ENCODE measurements around the gene LIPF.

Gene LIPF, protein sequence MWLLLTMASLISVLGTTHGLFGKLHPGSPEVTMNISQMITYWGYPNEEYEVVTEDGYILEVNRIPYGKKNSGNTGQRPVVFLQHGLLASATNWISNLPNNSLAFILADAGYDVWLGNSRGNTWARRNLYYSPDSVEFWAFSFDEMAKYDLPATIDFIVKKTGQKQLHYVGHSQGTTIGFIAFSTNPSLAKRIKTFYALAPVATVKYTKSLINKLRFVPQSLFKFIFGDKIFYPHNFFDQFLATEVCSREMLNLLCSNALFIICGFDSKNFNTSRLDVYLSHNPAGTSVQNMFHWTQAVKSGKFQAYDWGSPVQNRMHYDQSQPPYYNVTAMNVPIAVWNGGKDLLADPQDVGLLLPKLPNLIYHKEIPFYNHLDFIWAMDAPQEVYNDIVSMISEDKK

DNA sequence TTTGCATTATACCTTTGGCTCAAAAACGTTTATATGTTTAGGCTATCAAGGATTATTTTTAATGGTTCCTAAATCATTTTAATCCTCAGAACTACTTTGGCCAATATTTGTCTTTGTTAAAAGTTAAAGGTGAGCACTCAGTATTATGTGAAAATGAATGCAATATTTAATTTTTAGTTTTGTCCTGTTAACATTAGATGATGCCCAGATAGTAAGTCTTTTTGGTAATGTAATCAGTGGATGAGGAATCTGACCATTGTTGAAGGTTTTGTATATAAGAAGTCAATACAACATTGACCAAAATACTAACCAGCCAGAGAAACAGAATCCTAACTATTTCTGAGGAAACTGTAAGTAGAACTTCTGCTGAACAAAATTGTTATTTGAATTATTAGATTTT is at the start of gene LIPF:
LIPF (plus strand) TSS at position 301 of the 400 bp plus-strand sequence. CDS start 2,856 bp downstream, outside the sequence.
- TF ChIP-seq, protein P1, sequence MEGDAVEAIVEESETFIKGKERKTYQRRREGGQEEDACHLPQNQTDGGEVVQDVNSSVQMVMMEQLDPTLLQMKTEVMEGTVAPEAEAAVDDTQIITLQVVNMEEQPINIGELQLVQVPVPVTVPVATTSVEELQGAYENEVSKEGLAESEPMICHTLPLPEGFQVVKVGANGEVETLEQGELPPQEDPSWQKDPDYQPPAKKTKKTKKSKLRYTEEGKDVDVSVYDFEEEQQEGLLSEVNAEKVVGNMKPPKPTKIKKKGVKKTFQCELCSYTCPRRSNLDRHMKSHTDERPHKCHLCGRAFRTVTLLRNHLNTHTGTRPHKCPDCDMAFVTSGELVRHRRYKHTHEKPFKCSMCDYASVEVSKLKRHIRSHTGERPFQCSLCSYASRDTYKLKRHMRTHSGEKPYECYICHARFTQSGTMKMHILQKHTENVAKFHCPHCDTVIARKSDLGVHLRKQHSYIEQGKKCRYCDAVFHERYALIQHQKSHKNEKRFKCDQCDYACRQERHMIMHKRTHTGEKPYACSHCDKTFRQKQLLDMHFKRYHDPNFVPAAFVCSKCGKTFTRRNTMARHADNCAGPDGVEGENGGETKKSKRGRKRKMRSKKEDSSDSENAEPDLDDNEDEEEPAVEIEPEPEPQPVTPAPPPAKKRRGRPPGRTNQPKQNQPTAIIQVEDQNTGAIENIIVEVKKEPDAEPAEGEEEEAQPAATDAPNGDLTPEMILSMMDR (IDR thresholded peaks at IDR 0.05; ENCODE audit: low read depth, low read length): no peak
- no peak for DNase-seq (ENCODE audit: extremely low read depth, low read depth)

DNA sequence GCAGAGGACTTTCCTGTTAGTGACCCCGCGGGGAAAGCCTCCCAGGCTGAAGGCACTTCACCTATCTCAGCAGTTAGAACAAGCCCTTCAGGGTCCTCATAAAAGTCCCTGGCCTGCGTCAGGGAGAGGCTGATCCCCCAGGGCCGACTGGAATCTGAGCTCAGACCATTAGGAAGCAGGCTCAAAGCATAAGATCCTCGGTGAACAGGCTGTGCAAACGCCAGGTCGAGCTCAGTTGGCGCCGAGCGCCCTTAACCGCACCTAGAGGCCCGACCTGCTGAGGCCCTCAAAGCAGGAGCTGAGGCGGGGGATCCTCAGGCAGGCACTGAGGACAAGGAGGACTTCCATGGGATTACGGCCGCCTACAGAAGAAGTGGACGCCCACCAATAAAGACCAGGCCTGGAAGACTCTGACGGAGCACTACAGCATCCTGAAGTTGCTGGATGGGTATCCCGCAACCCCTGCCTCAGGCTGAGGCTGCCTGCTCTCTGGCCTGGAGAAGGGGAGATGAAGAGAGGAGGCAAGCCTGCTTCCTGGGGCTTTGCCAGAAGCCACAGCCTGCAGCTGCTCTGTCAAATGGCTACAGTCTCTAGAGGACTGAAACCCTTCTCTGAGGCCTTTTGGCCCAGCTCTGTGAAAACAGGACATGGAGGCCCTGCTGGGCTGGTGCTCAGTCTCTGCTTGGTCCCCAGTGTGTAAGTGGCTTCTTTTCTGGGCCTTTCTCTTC is 47.8 kb upstream of the LIPF start:
- no peak for DNase-seq (ENCODE audit: extremely low read depth, low read depth)
- TF ChIP-seq, protein P1 (IDR thresholded peaks at IDR 0.05; ENCODE audit: low read depth, low read length): no peak

DNA sequence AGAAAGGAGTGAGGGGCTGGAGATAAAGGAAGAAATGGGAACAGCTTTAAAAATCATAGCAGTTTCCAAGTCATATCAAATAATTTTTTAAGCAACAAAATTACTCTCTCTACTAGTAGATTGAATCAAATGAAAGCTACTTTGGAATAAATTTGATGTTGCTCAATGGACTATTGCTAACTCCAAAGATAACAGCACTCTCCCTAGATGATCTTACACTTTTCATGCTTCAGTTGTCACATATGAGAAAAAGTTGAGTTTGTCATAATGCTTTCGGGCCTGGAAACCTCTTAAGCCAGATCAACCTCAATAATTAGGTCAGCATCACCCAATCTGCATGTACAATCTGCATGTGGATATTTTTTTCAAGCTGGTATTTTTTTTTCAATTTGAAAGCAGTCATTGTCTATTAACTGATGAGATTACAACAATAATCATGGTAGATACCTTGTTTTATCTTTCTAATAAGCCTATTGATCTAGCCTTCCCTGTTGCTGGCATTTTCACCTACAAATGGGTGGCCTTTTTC is 46.4 kb upstream of the LIPF start:
- DNase-seq (ENCODE audit: extremely low read depth, low read depth): no peak
- TF ChIP-seq, protein P1 (IDR thresholded peaks at IDR 0.05; ENCODE audit: low read depth, low read length): no peak

DNA sequence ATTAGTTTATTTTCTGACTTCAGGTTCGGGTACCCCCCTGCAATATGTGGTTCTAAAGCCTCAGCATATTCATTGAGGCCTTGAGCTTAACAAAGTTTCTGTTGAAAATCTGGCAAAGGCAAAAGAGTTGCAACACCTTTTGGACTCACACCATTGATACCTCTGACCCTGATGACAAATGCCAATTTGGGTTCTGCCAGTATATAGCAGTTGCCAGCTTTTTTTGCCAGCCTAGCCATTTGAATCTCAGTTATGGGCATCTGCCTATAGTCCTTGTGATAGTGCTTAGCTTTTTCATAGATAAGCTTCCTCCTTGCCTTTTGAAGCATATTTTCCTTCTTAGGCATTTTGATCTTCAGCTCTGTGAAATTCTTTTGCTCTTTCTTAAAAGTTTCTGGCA is 45.7 kb upstream of the LIPF start:
- no peak for DNase-seq (ENCODE audit: extremely low read depth, low read depth)
- TF ChIP-seq, protein P1 (IDR thresholded peaks at IDR 0.05; ENCODE audit: low read depth, low read length): no peak

DNA sequence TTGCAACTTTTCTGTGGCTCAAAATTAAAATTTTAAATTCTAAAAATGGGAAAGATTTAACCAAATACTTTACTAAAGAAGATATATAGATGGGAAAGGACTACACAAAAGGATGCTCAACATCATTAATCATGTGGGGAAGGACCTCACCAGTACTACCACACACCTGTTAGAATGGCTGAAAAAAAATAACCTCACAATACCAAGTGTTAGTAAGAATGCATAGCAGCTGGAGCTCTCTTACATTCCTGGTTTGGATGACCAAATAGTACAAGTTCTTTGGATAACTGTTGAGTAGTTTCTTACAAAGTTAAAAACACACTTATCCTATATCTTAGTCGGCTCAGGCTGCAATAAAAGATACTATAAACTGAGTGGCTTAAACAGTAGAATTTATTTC is 43.8 kb upstream of the LIPF start:
- no peak for DNase-seq (ENCODE audit: extremely low read depth, low read depth)
- TF ChIP-seq, protein P1 (IDR thresholded peaks at IDR 0.05; ENCODE audit: low read depth, low read length): no peak

DNA sequence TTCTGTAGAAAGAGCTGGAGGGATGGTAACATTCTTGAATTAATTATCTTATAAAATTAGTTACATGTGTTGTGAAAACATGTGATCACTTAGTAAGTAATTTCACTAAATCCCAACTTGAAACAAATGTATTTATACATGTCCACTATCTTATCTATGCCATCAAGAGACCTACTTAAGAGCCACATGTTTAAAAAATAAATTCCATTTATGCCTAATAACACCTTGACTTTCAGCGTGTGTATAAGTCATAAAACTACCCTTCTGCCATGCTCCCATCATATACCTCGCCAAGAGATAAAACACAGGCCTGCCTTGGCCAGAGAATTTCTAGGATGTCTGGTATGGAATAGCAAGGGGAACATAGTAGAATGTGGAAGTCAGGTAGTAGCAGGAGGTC is 40.4 kb upstream of the LIPF start:
- TF ChIP-seq, protein P1 (IDR thresholded peaks at IDR 0.05; ENCODE audit: low read depth, low read length): no peak
- DNase-seq (ENCODE audit: extremely low read depth, low read depth): no peak

DNA sequence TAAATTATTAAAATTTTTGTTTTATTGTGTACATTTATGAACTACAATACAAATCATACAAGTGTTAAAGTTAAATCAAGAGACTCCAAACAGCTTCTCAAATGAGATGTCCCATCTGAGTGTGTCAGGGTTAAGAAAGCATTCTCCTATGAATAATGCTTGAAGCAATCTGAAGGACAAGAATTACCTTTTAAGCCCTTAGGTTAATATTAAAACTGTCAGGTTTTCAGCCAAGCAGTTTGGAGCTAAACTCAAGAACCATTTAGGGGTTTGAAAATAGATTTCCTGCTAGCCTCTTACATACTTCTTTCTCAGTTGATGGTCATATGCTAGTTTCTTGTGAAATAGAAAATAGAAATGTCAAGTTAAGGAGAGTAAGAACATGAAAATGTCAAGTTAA is 39.4 kb upstream of the LIPF start:
- TF ChIP-seq, protein P1 (IDR thresholded peaks at IDR 0.05; ENCODE audit: low read depth, low read length): no peak
- DNase-seq (ENCODE audit: extremely low read depth, low read depth): no peak

Data from AG09319 (cell line).